H1 (cell line): Measurements from ENCODE around the gene OCRL. TPM values are rescaled to one million over a fixed set of nuclear protein-coding genes. Genes with fewer than 3 reads are reported as not detected.

ENCODE experiments used
- CTCF ChIA-PET: fragments of 300-600 bp; sonication (Branson Sonifier 250); formaldehyde crosslinking; loops from one replicate; lab custom pipeline; 2021; ENCODE audit not compliant: partially characterized antibody; lab: Charles Lee
- POLR2A ChIA-PET: fragments of 300-600 bp; sonication (Branson Sonifier 250); formaldehyde crosslinking; loops from one replicate; lab custom pipeline; 2021; ENCODE audit warnings: inconsistent platforms; ENCODE audit not compliant: partially characterized antibody; lab: Charles Lee
- DNase-seq, 2 experiments: peaks; one replicate each; pipeline versions ENCODE4 v3.0.0 to v3.0.0-alpha.2; 2010 to 2022; ENCODE audit warnings: low spot score in 2 of 2, low read depth in 1 of 2, mixed read lengths in 1 of 2
- FAIRE-seq: peaks from 2 replicates; lab custom pipeline; 2011; peaks lifted over from hg19 to GRCh38; lab: Jason Lieb, UNC
- H2AFZ ChIP-seq: 2 replicates; pipeline ENCODE4 v1.8.1; 2012; ENCODE audit warnings: low read length, inconsistent platforms
- H2AK5ac ChIP-seq: 2 replicates; pipeline ENCODE4 v1.6.1; 2013; ENCODE audit warnings: low read depth, low read length
- H2BK120ac ChIP-seq: replicated peaks from 2 replicates; pipeline ENCODE3; 2013; ENCODE audit warnings: low read depth, low read length, inconsistent platforms
- H2BK12ac ChIP-seq: 2 replicates; pipeline ENCODE4 v1.6.1; 2013; ENCODE audit warnings: low read depth, low read length
- H2BK15ac ChIP-seq: 2 replicates; pipeline ENCODE4 v1.6.1; 2013; ENCODE audit warnings: low read length
- H2BK20ac ChIP-seq: 2 replicates; pipeline ENCODE4 v1.6.1; 2013; ENCODE audit warnings: low read length
- H2BK5ac ChIP-seq: 2 replicates; pipeline ENCODE4 v1.6.1; 2013; ENCODE audit warnings: low read depth, low read length
- H3K14ac ChIP-seq: 2 replicates; pipeline ENCODE4 v1.6.1; 2013; ENCODE audit warnings: inconsistent platforms; ENCODE audit not compliant: insufficient read length
- H3K18ac ChIP-seq: 2 replicates; pipeline ENCODE4 v1.6.1; 2013; ENCODE audit warnings: low read length; ENCODE audit errors: extremely low read depth
- H3K23ac ChIP-seq: 2 replicates; pipeline ENCODE4 v1.6.1; 2013; ENCODE audit warnings: inconsistent platforms; ENCODE audit not compliant: insufficient read length
- H3K23me2 ChIP-seq: 2 replicates; pipeline ENCODE4 v1.6.1; 2013; ENCODE audit warnings: low read depth, low read length
- H3K27ac ChIP-seq: 2 replicates; pipeline ENCODE4 v1.6.1; 2011; ENCODE audit warnings: low read depth, low read length, inconsistent platforms
- H3K27me3 ChIP-seq, 4 experiments: replicated peaks in 1 of 4; 1 replicate in 1 of 4; 2 replicates in 3 of 4; pipeline versions ENCODE4 v1.6.1 to v1.8.1; 2011 to 2013; ENCODE audit warnings: low read length in 3 of 4, mild to moderate bottlenecking in 3 of 4, inconsistent platforms in 2 of 4, mixed read lengths in 2 of 4, moderate library complexity in 1 of 4; ENCODE audit not compliant: control insufficient read depth in 3 of 4, insufficient read depth in 3 of 4; ENCODE audit errors: extremely low read depth in 1 of 4
- H3K36me3 ChIP-seq, 4 experiments: 2 replicates each; pipeline versions ENCODE4 v1.6.1 to v1.8.1; 2011 to 2013; ENCODE audit warnings: mild to moderate bottlenecking in 4 of 4, low read length in 3 of 4, moderate library complexity in 2 of 4, control low read depth in 1 of 4, inconsistent platforms in 1 of 4; ENCODE audit not compliant: insufficient read depth in 4 of 4, control insufficient read depth in 2 of 4
- H3K4ac ChIP-seq: replicated peaks from 2 replicates; pipeline ENCODE3; 2013; ENCODE audit warnings: low read length, low read depth, mixed read lengths, inconsistent platforms; ENCODE audit not compliant: insufficient read length
- H3K4me1 ChIP-seq, 4 experiments: replicated peaks in 1 of 4; 1 replicate in 1 of 4; 2 replicates in 3 of 4; pipeline versions ENCODE4 v1.6.1 to v1.8.1; 2011 to 2013; ENCODE audit warnings: low read length in 3 of 4, inconsistent platforms in 2 of 4, mixed read lengths in 1 of 4; ENCODE audit not compliant: insufficient read depth in 4 of 4, control insufficient read depth in 3 of 4
- H3K4me2 ChIP-seq, 2 experiments: 2 replicates each; pipeline versions ENCODE4 v1.6.1 to v1.8.1; 2011 to 2013; ENCODE audit warnings: low read depth in 2 of 2, low read length in 2 of 2, control low read depth in 1 of 2, inconsistent platforms in 1 of 2, mild to moderate bottlenecking in 1 of 2; ENCODE audit not compliant: insufficient read depth in 1 of 2
- H3K4me3 ChIP-seq, 4 experiments: fragments of 200-600, 300-600 bp in 1 of 4; sonication (generic), shearing (Covaris generic), sonication (Bioruptor Twin) in 1 of 4; 2 replicates each; pipeline versions ENCODE4 v1.5.1 to v1.8.1; 2011 to 2016; ENCODE audit warnings: low read length in 4 of 4, low read depth in 3 of 4, control low read depth in 2 of 4, inconsistent platforms in 2 of 4, mild to moderate bottlenecking in 2 of 4, mixed read lengths in 1 of 4, moderate library complexity in 1 of 4; ENCODE audit not compliant: insufficient read depth in 2 of 4; ENCODE audit errors: extremely low read depth in 1 of 4
- H3K56ac ChIP-seq: replicated peaks from 2 replicates; pipeline ENCODE3; 2013; ENCODE audit warnings: low read depth, mild to moderate bottlenecking, mixed read lengths, low read length, inconsistent platforms; ENCODE audit not compliant: insufficient read length
- H3K79me1 ChIP-seq: 2 replicates; pipeline ENCODE4 v1.6.1; 2013; ENCODE audit warnings: low read depth, low read length, control low read depth
- H3K79me2 ChIP-seq, 2 experiments: 2 replicates each; pipeline versions ENCODE4 v1.6.1 to v1.8.1; 2012 to 2013; ENCODE audit warnings: low read length in 2 of 2, mild to moderate bottlenecking in 2 of 2, inconsistent platforms in 1 of 2; ENCODE audit not compliant: insufficient read depth in 2 of 2, control insufficient read depth in 1 of 2
- H3K9ac ChIP-seq, 4 experiments: replicated peaks in 1 of 4; 1 replicate in 1 of 4; 2 replicates in 3 of 4; pipeline versions ENCODE4 v1.6.1 to v1.8.1; 2011 to 2013; ENCODE audit warnings: low read depth in 3 of 4, low read length in 3 of 4, control low read depth in 2 of 4, mild to moderate bottlenecking in 2 of 4, moderate library complexity in 2 of 4, inconsistent platforms in 1 of 4; ENCODE audit errors: extremely low read depth in 1 of 4
- H3K9me3 ChIP-seq, 2 experiments: 2 replicates each; pipeline versions ENCODE4 v1.6.1 to v1.8.1; 2012 to 2013; ENCODE audit warnings: mild to moderate bottlenecking in 2 of 2, moderate library complexity in 2 of 2, control low read depth in 1 of 2, inconsistent platforms in 1 of 2, low read depth in 1 of 2, low read length in 1 of 2, mixed read lengths in 1 of 2; ENCODE audit not compliant: insufficient read depth in 2 of 2
- H4K20me1 ChIP-seq, 2 experiments: replicated peaks in 1 of 2; 2 replicates each; pipeline versions ENCODE3 to v1.8.1; 2011 to 2013; ENCODE audit warnings: inconsistent platforms in 2 of 2, low read length in 2 of 2, mild to moderate bottlenecking in 1 of 2; ENCODE audit not compliant: insufficient read depth in 2 of 2, control insufficient read depth in 1 of 2
- H4K5ac ChIP-seq: 2 replicates; pipeline ENCODE4 v1.6.1; 2013; ENCODE audit warnings: low read length, low read depth, mixed read lengths, inconsistent platforms; ENCODE audit not compliant: insufficient read length
- H4K8ac ChIP-seq: 2 replicates; pipeline ENCODE4 v1.8.0; 2013; ENCODE audit warnings: mild to moderate bottlenecking, moderate library complexity, low read length, inconsistent platforms; ENCODE audit not compliant: insufficient read depth; ENCODE audit errors: extremely low read depth
- H4K91ac ChIP-seq: replicated peaks from 2 replicates; pipeline ENCODE3; 2013; ENCODE audit warnings: low read length, mixed read lengths, inconsistent platforms; ENCODE audit not compliant: insufficient read length
- CBX8 ChIP-seq: fragments of 300-800, 300-1000 bp; sonication (generic); IDR thresholded peaks from 2 replicates; pipeline ENCODE4 v1.7.1; 2016; ENCODE audit warnings: low read depth, low read length, borderline replicate concordance
- KDM4A ChIP-seq: IDR thresholded peaks from one replicate; pipeline ENCODE4 v1.7.1; 2012; ENCODE audit warnings: low read depth, mild to moderate bottlenecking, moderate library complexity, low read length, inconsistent platforms; ENCODE audit not compliant: severe bottlenecking
- SAP30 ChIP-seq: fragments of 300-600 bp; sonication (generic); IDR thresholded peaks from 2 replicates; pipeline ENCODE4 v1.7.1; 2012; ENCODE audit warnings: low read length, moderate library complexity, mild to moderate bottlenecking, inconsistent platforms; ENCODE audit not compliant: insufficient read depth, insufficient replicate concordance
- SP2 ChIP-seq: IDR thresholded peaks from 2 replicates; pipeline ENCODE4 v1.6.1; 2012; ENCODE audit warnings: mild to moderate bottlenecking, low read length, inconsistent platforms
- TEAD4 ChIP-seq: IDR thresholded peaks from 2 replicates; pipeline ENCODE4 v1.6.1; 2012; ENCODE audit warnings: low read depth, low read length, inconsistent platforms, mixed read lengths
- WGBS, 2 experiments: shearing (Covaris generic) in 1 of 2; methylation state at CpG; one replicate each; pipeline versions ENCODE4 v1.1.6 to v1.1.7; 2013 to 2015; ENCODE audit warnings: low lambda C conversion rate in 2 of 2, mixed read lengths in 2 of 2, inconsistent platforms in 1 of 2, low coverage in 1 of 2, missing lambda C conversion rate in 1 of 2; ENCODE audit not compliant: insufficient replicate concordance in 2 of 2, insufficient coverage in 1 of 2, insufficient read length in 1 of 2; ENCODE audit errors: extremely low coverage in 1 of 2, missing lambda C conversion rate in 1 of 2; 5-methylcytosine and 5-hydroxymethylcytosine counted together
- polyA plus RNA-seq, 7 experiments: library from polyadenylated mRNA; depleted of rRNA in 3 of 7; stranded (reverse) in 5 of 7; unstranded in 2 of 7; fragments of >200 nt in 5 of 7; fragments of 200-250 nt in 2 of 7; gene quantifications; 1 replicate in 5 of 7; 2 replicates in 1 of 7; 4 replicates in 1 of 7; pipeline versions ENCODE4 v1.2.1 to v1.2.3, GENCODE V29; 2011 to 2013; ENCODE audit warnings: missing spikeins in 2 of 7, mixed read lengths in 2 of 7
- total RNA-seq: library from RNA; stranded (reverse); fragmentation: NEBNext Ultra II Directional; extraction: Animal tissue kit (Norgen Biotek cat#: 25700); gene quantifications from 2 replicates; pipeline ENCODE4 v1.2.1, GENCODE V29; 2021

The OCRL gene
- total and polyA plus RNA-seq, 2 of the 8 experiments (the other 6 are each of a cell fraction or from before 2014, with no cell fraction given): 12.7 to 15.1 TPM

GRCh38 chrX:129512409-129512808 is 27.6 kb upstream of the OCRL start:
- Histone ChIP-seq H4K91ac (no peak overlapping the region), H3K23ac (no peak overlapping the region), H4K8ac (no peak overlapping the region), H2BK20ac (no peak overlapping the region), H3K4me1 (no peaks in the 10 kb centered on the region), H2BK120ac (no peak overlapping the region), H3K56ac (no peak overlapping the region), H3K18ac (no peak overlapping the region), H3K4ac (no peak overlapping the region), H2AFZ (no peak overlapping the region), H2BK12ac (no peak overlapping the region), H4K20me1 (no peaks in the 10 kb centered on the region), H3K14ac (no peak overlapping the region), H2BK5ac (no peak overlapping the region), H3K27ac (no peak overlapping the region), H3K4me3 (no peak overlapping the region), H4K5ac (no peak overlapping the region), H3K79me1 (no peaks in the 10 kb centered on the region), H3K79me2 (peaks cover 0 to 7% of the 10 kb centered on the region in 2 experiments; a peak in 2 of 4 replicates), H3K23me2 (no peaks in the 10 kb centered on the region), H2AK5ac (no peak overlapping the region), H3K4me2 (no peak overlapping the region), H2BK15ac (no peak overlapping the region), H3K9ac (no peak overlapping the region), H3K9me3 (no peaks in the 10 kb centered on the region), H3K36me3 (peaks cover 0 to 52% (median 12%) of the 10 kb centered on the region in 4 experiments; a peak in 4 of 8 replicates), H3K27me3 (no peaks in the 10 kb centered on the region)
- no peak for FAIRE-seq
- DNase-seq: no peak
- ChIA-PET CTCF (no interaction called here), POLR2A (no interaction called here)
- 88% methylated on average over 2 of the region's 2 CpGs; no CpG with 5 or more reads in 1 of the 2 experiments for WGBS, 2 experiments
- TF ChIP-seq SAP30: no peak
- no peak for TF ChIP-seq KDM4A
- TF ChIP-seq CBX8: no peak
- no peak for TF ChIP-seq SP2
- no peak for TF ChIP-seq TEAD4
